HepG2 (cell line): Measurements from ENCODE around the gene ZCCHC10.

Source experiments
- ARID5B ChIP-seq: IDR thresholded peaks from 2 replicates; pipeline ENCODE4 v1.4.0; 2020; ENCODE audit warnings: mild to moderate bottlenecking, missing genetic modification reagents
- CHD4 ChIP-seq: fragments of 200-600 bp; sonication (generic); IDR thresholded peaks from 2 replicates; pipeline ENCODE4 v1.7.0; 2017; ENCODE audit warnings: mild to moderate bottlenecking, low read length, borderline replicate concordance
- CTCF ChIP-seq: sonication (generic); formaldehyde crosslinking; IDR thresholded peaks from 2 replicates; pipeline ENCODE4 v1.5.0; 2020; ENCODE audit warnings: mild to moderate bottlenecking, missing genetic modification reagents, moderate library complexity
- ELF4 ChIP-seq: sonication (generic); formaldehyde crosslinking; IDR thresholded peaks from 2 replicates; pipeline ENCODE4 v1.5.0; 2020; ENCODE audit warnings: missing genetic modification reagents, mild to moderate bottlenecking, moderate library complexity, borderline replicate concordance
- EZH2 ChIP-seq: conservative IDR thresholded peaks from 2 replicates; pipeline ENCODE4 v1.6.1; 2012; ENCODE audit warnings: mild to moderate bottlenecking, low read depth, low read length, moderate library complexity
- FLYWCH1 ChIP-seq: sonication (generic); formaldehyde crosslinking; IDR thresholded peaks from 2 replicates; pipeline ENCODE4 v1.8.1; 2023; ENCODE audit warnings: mild to moderate bottlenecking, missing genetic modification reagents
- MAZ ChIP-seq, 2 experiments: sonication (generic) in 1 of 2; formaldehyde crosslinking in 1 of 2; IDR thresholded peaks; 2 replicates each; pipeline versions ENCODE4 v1.5.0 to v1.6.1; 2012 to 2020; ENCODE audit warnings: low read depth in 2 of 2, mild to moderate bottlenecking in 2 of 2, borderline replicate concordance in 1 of 2, improper control_type of control experiment in 1 of 2, low read length in 1 of 2, missing genetic modification reagents in 1 of 2, moderate library complexity in 1 of 2
- POLR2AphosphoS5 ChIP-seq: IDR thresholded peaks from 2 replicates; pipeline ENCODE4 v1.6.1; 2012; ENCODE audit warnings: low read depth, low read length
- SP2 ChIP-seq: sonication (generic); formaldehyde crosslinking; IDR thresholded peaks from 2 replicates; pipeline ENCODE4 v1.5.1; 2020; ENCODE audit warnings: mild to moderate bottlenecking, missing genetic modification reagents
- TAF15 ChIP-seq: fragments of 200-400 bp; formaldehyde crosslinking; IDR thresholded peaks from one replicate; pipeline ENCODE4 v1.6.1; 2018; ENCODE audit warnings: mild to moderate bottlenecking, low read depth, low read length; ENCODE audit not compliant: poor library complexity, severe bottlenecking
- ZNF121 ChIP-seq: sonication (generic); formaldehyde crosslinking; IDR thresholded peaks from 2 replicates; pipeline ENCODE4 v1.5.0; 2020; ENCODE audit warnings: mild to moderate bottlenecking, missing genetic modification reagents
- ZNF280D ChIP-seq: sonication (generic); formaldehyde crosslinking; IDR thresholded peaks from 2 replicates; pipeline ENCODE4 v1.5.1; 2020; ENCODE audit warnings: mild to moderate bottlenecking, missing genetic modification reagents
- TF ChIP-seq, protein P1 (sequence below): sonication (generic); formaldehyde crosslinking; IDR thresholded peaks from 2 replicates; pipeline ENCODE4 v1.5.1; 2020; ENCODE audit warnings: missing genetic modification reagents, mild to moderate bottlenecking, borderline replicate concordance

- TF ChIP-seq MAZ (IDR thresholded peaks at IDR 0.05; ENCODE audit: borderline replicate concordance, low read depth, low read length) = no peak
- no peak for TF ChIP-seq MAZ (CRISPR knock-in tag; IDR thresholded peaks at IDR 0.05; ENCODE audit: low read depth)
- TF ChIP-seq CTCF (CRISPR knock-in tag) = no peak
- no peak for TF ChIP-seq ZNF121 (CRISPR knock-in tag)
- TF ChIP-seq, protein P1, sequence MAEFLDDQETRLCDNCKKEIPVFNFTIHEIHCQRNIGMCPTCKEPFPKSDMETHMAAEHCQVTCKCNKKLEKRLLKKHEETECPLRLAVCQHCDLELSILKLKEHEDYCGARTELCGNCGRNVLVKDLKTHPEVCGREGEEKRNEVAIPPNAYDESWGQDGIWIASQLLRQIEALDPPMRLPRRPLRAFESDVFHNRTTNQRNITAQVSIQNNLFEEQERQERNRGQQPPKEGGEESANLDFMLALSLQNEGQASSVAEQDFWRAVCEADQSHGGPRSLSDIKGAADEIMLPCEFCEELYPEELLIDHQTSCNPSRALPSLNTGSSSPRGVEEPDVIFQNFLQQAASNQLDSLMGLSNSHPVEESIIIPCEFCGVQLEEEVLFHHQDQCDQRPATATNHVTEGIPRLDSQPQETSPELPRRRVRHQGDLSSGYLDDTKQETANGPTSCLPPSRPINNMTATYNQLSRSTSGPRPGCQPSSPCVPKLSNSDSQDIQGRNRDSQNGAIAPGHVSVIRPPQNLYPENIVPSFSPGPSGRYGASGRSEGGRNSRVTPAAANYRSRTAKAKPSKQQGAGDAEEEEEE = no peak
- no peak for TF ChIP-seq ARID5B (CRISPR knock-in tag)
- TF ChIP-seq CHD4 = no peak
- no peak for TF ChIP-seq SP2 (CRISPR knock-in tag)
- no peak for TF ChIP-seq FLYWCH1 (CRISPR knock-in tag)
- TF ChIP-seq TAF15 = no peak
- TF ChIP-seq ZNF280D (CRISPR knock-in tag) = no peak
- no peak for TF ChIP-seq POLR2AphosphoS5
- TF ChIP-seq ELF4 = no peak
- no peak for TF ChIP-seq EZH2
These were observed 8.4 kb downstream of the ZCCHC10 start for GRCh38 chr5:133017964-133018363.
